CD4-positive, alpha-beta memory T cell (primary cell): Measurements from ENCODE around the gene ORM2. TPM values are rescaled to one million over a fixed set of nuclear protein-coding genes. Genes with fewer than 3 reads are reported as not detected.

Experiments
- CTCF ChIA-PET: fragments of 350-600 bp; sonication (Branson Sonifier 250); formaldehyde crosslinking; loops from one replicate; lab custom pipeline; 2021; ENCODE audit warnings: inconsistent platforms; ENCODE audit not compliant: partially characterized antibody; lab: Charles Lee
- POLR2A ChIA-PET: fragments of 350-600 bp; sonication (Branson Sonifier 250); formaldehyde crosslinking; loops from one replicate; lab custom pipeline; 2021; ENCODE audit not compliant: partially characterized antibody; lab: Charles Lee
- DNase-seq, 5 donors: peaks; one replicate each; pipeline versions ENCODE4 v3.0.0 to v3.0.0-alpha.2; 2020 to 2022; ENCODE audit warnings: mixed read lengths in 1 of 5
- H3K27ac ChIP-seq: one replicate; pipeline ENCODE4 v1.7.0; 2013; ENCODE audit warnings: low read depth, low read length
- H3K27me3 ChIP-seq: 2 replicates; pipeline ENCODE4 v1.7.0; 2013; ENCODE audit warnings: mild to moderate bottlenecking, low read length, moderate library complexity; ENCODE audit not compliant: insufficient read depth
- H3K36me3 ChIP-seq: 2 replicates; pipeline ENCODE4 v1.7.0; 2013; ENCODE audit warnings: mild to moderate bottlenecking, low read length, moderate library complexity; ENCODE audit not compliant: insufficient read depth
- H3K4me1 ChIP-seq: 2 replicates; pipeline ENCODE4 v1.7.0; 2013; ENCODE audit warnings: mild to moderate bottlenecking, low read length, moderate library complexity; ENCODE audit not compliant: insufficient read depth
- H3K4me3 ChIP-seq, 2 donors: one replicate each; pipeline ENCODE4 v1.7.0; 2013; ENCODE audit warnings: low read length in 2 of 2, mild to moderate bottlenecking in 1 of 2
- H3K9me3 ChIP-seq, 2 donors: one replicate each; pipeline ENCODE4 v1.7.0; 2013; ENCODE audit warnings: low read length in 2 of 2, control low read depth in 1 of 2; ENCODE audit not compliant: control insufficient read depth in 1 of 2
- H3K27ac Mint-ChIP-seq, 7 donors: one replicate each; pipeline ENCODE4 v1.8.0; 2020 to 2021; ENCODE audit warnings: mixed read lengths in 7 of 7, mild to moderate bottlenecking in 6 of 7, inconsistent platforms in 3 of 7, moderate library complexity in 3 of 7
- H3K27me3 Mint-ChIP-seq, 2 donors: one replicate each; pipeline ENCODE4 v1.8.0; 2020 to 2021; ENCODE audit warnings: mixed read lengths in 2 of 2
- H3K36me3 Mint-ChIP-seq, 2 donors: one replicate each; pipeline ENCODE4 v1.8.0; 2020 to 2021; ENCODE audit warnings: mixed read lengths in 2 of 2, inconsistent platforms in 1 of 2, mild to moderate bottlenecking in 1 of 2
- H3K4me1 Mint-ChIP-seq, 4 donors: one replicate each; pipeline ENCODE4 v1.8.0; 2020 to 2021; ENCODE audit warnings: mixed read lengths in 4 of 4, mild to moderate bottlenecking in 1 of 4
- H3K4me3 Mint-ChIP-seq, 8 donors: one replicate each; pipeline ENCODE4 v1.8.0; 2020 to 2021; ENCODE audit warnings: mixed read lengths in 8 of 8, mild to moderate bottlenecking in 7 of 8, moderate library complexity in 6 of 8, inconsistent platforms in 3 of 8
- H3K9me3 Mint-ChIP-seq, 8 donors: one replicate each; pipeline ENCODE4 v1.8.0; 2020 to 2021; ENCODE audit warnings: mixed read lengths in 8 of 8, mild to moderate bottlenecking in 5 of 8, inconsistent platforms in 3 of 8, moderate library complexity in 1 of 8
- intact Hi-C: fragments of 100-400 bp; cut with micrococcal nuclease; formaldehyde crosslinking; loops from one replicate; pipeline ENCODE4 v1.15.1; 2023
- polyA plus RNA-seq, 2 donors: library from polyadenylated mRNA; unstranded; fragments of 300-500 nt; fragmentation: Illumina TruSeq; gene quantifications; one replicate each; pipeline ENCODE4 v1.2.3, GENCODE V29; 2021
- total RNA-seq, 2 experiments: library from RNA; stranded (reverse); gene quantifications; one replicate each; pipeline ENCODE4 v1.2.3, GENCODE V29; 2021

ORM2 gene
- total and polyA plus RNA-seq, 4 experiments from 2014 or later, result not detected

- H3K36me3 ChIP-seq, result no peaks in the 10 kb centered on the region
- DNase-seq, result no peak
- ChIA-PET POLR2A (no interaction called here), CTCF (no interaction called here)
- peaks cover 2 to 6% (median 5%) of the 10 kb centered on the region in 4 donors for H3K4me1 Mint-ChIP-seq
- no peaks in the 10 kb centered on the region for H3K4me1 ChIP-seq
- no peaks in the 10 kb centered on the region for H3K9me3 ChIP-seq
- H3K27ac Mint-ChIP-seq, result no peak overlapping the region
- peaks cover 0 to 5% (median 0%) of the 10 kb centered on the region in 8 donors for H3K9me3 Mint-ChIP-seq
- H3K27me3 ChIP-seq, result no peaks in the 10 kb centered on the region
- H3K4me3 Mint-ChIP-seq, result no peak overlapping the region
- H3K4me3 ChIP-seq, result no peak overlapping the region
- intact Hi-C loops, result no loop called here
- no peaks in the 10 kb centered on the region for H3K36me3 Mint-ChIP-seq
- no peak overlapping the region for H3K27ac ChIP-seq
- peaks cover 3 to 7% of the 10 kb centered on the region in 2 donors for H3K27me3 Mint-ChIP-seq
Measured at GRCh38 chr9:114289106-114289505, 40.6 kb upstream of the ORM2 start.

- Mint-ChIP-seq H3K27ac (no peak overlapping the region), H3K4me3 (no peak overlapping the region), H3K36me3 (peaks cover 0 to 2% of the 10 kb centered on the region in 2 donors), H3K4me1 (peaks cover 2 to 6% (median 5%) of the 10 kb centered on the region in 4 donors), H3K9me3 (peaks cover 0 to 12% (median 4%) of the 10 kb centered on the region in 8 donors), H3K27me3 (peaks cover 3 to 7% of the 10 kb centered on the region in 2 donors)
- no peak overlapping the region for H3K4me3 ChIP-seq
- no peak for DNase-seq
- CTCF ChIA-PET, result interaction anchor here (0.9 to 5.2 kb wide), 9 partner anchors 11 to 210 kb away, joined by 3 to 47 read pairs (median 4); no protein-coding TSS in a partner anchor
- no peak overlapping the region for H3K27ac ChIP-seq
- no peaks in the 10 kb centered on the region for H3K36me3 ChIP-seq
- no peaks in the 10 kb centered on the region for H3K27me3 ChIP-seq
- intact Hi-C loops, result no loop called here
- POLR2A ChIA-PET, result no interaction called here
- no peaks in the 10 kb centered on the region for H3K4me1 ChIP-seq
- no peaks in the 10 kb centered on the region for H3K9me3 ChIP-seq
Measured at GRCh38 chr9:114289571-114290481, 39.8 kb upstream of the ORM2 start.

- Histone ChIP-seq H3K36me3 (no peaks in the 10 kb centered on the region), H3K4me3 (no peak overlapping the region), H3K9me3 (no peaks in the 10 kb centered on the region), H3K27me3 (no peaks in the 10 kb centered on the region), H3K4me1 (no peaks in the 10 kb centered on the region), H3K27ac (no peak overlapping the region)
- Mint-ChIP-seq H3K4me3 (no peak overlapping the region), H3K9me3 (peaks cover 0 to 18% (median 10%) of the 10 kb centered on the region in 8 donors), H3K27me3 (peaks cover 3 to 7% of the 10 kb centered on the region in 2 donors), H3K27ac (peak overlapping the region in 2 of 7 donors; percentile 49 to 57), H3K4me1 (peaks cover 2 to 6% (median 5%) of the 10 kb centered on the region in 4 donors), H3K36me3 (peaks cover 0 to 2% of the 10 kb centered on the region in 2 donors)
- CTCF ChIA-PET, result interaction anchor here (0.5 to 5.2 kb wide), 19 partner anchors 9 to 1031 kb away, joined by 3 to 47 read pairs (median 4); partner anchors contain the start of gene COL27A1
- intact Hi-C loops, result no loop called here
- DNase-seq, result no peak
- POLR2A ChIA-PET, result no interaction called here
Measured at GRCh38 chr9:114290561-114290986, 39.1 kb upstream of the ORM2 start.

GRCh38 chr9:114291064-114291474 lies 38.6 kb upstream of the ORM2 start:
- CTCF ChIA-PET, result interaction anchor here (0.5 to 5.2 kb wide), 23 partner anchors 9 to 1031 kb away, joined by 3 to 47 read pairs (median 3); partner anchors contain the start of gene COL27A1
- intact Hi-C loops, result loop anchor here (1.0 kb wide), 1 partner anchor 183 kb away; no protein-coding TSS in a partner anchor
- H3K27ac ChIP-seq, result no peak overlapping the region
- peaks cover 0 to 23% (median 14%) of the 10 kb centered on the region in 8 donors for H3K9me3 Mint-ChIP-seq
- no peaks in the 10 kb centered on the region for H3K4me1 ChIP-seq
- H3K4me3 ChIP-seq, result no peak overlapping the region
- POLR2A ChIA-PET, result no interaction called here
- H3K27ac Mint-ChIP-seq, result peak overlapping the region in 3 of 7 donors; percentile 8 to 57 (median 49)
- H3K4me3 Mint-ChIP-seq, result no peak overlapping the region
- H3K27me3 ChIP-seq, result no peaks in the 10 kb centered on the region
- H3K36me3 ChIP-seq, result no peaks in the 10 kb centered on the region
- peaks cover 2 to 6% (median 5%) of the 10 kb centered on the region in 4 donors for H3K4me1 Mint-ChIP-seq
- peaks cover 3 to 7% of the 10 kb centered on the region in 2 donors for H3K27me3 Mint-ChIP-seq
- H3K9me3 ChIP-seq, result no peaks in the 10 kb centered on the region
- DNase-seq, result peak in 4 of 5 donors; percentile 53 to 62 (median 58)
- H3K36me3 Mint-ChIP-seq, result peaks cover 0 to 2% of the 10 kb centered on the region in 2 donors

GRCh38 chr9:114291886-114292590 lies 37.6 kb upstream of the ORM2 start:
- no peaks in the 10 kb centered on the region for H3K27me3 ChIP-seq
- H3K4me3 ChIP-seq, result no peak overlapping the region
- ChIA-PET CTCF (interaction anchor here (0.9 to 5.2 kb wide), 7 partner anchors 18 to 209 kb away, joined by 3 to 47 read pairs (median 3); no protein-coding TSS in a partner anchor), POLR2A (no interaction called here)
- no peaks in the 10 kb centered on the region for H3K4me1 ChIP-seq
- Mint-ChIP-seq H3K27ac (no peak overlapping the region), H3K4me3 (no peak overlapping the region), H3K4me1 (peaks cover 2 to 6% (median 5%) of the 10 kb centered on the region in 4 donors), H3K27me3 (peaks cover 3 to 7% of the 10 kb centered on the region in 2 donors), H3K36me3 (peaks cover 0 to 2% of the 10 kb centered on the region in 2 donors), H3K9me3 (peaks cover 0 to 26% (median 18%) of the 10 kb centered on the region in 8 donors)
- H3K36me3 ChIP-seq, result no peaks in the 10 kb centered on the region
- intact Hi-C loops, result loop anchor here (1.0 kb wide), 1 partner anchor 184 kb away; no protein-coding TSS in a partner anchor
- H3K9me3 ChIP-seq, result no peaks in the 10 kb centered on the region
- DNase-seq, result no peak
- H3K27ac ChIP-seq, result no peak overlapping the region

GRCh38 chr9:114294664-114295063 lies 35.0 kb upstream of the ORM2 start:
- Mint-ChIP-seq H3K9me3 (peaks cover 0 to 26% (median 18%) of the 10 kb centered on the region in 8 donors), H3K36me3 (peaks cover 0 to 2% of the 10 kb centered on the region in 2 donors), H3K4me1 (peaks cover 2 to 6% (median 5%) of the 10 kb centered on the region in 4 donors), H3K27ac (no peak overlapping the region), H3K4me3 (no peak overlapping the region), H3K27me3 (peaks cover 3 to 7% of the 10 kb centered on the region in 2 donors)
- Histone ChIP-seq H3K36me3 (no peaks in the 10 kb centered on the region), H3K27ac (no peak overlapping the region), H3K4me3 (no peak overlapping the region), H3K9me3 (no peaks in the 10 kb centered on the region), H3K27me3 (no peaks in the 10 kb centered on the region), H3K4me1 (no peaks in the 10 kb centered on the region)
- intact Hi-C loops, result no loop called here
- POLR2A ChIA-PET, result no interaction called here
- no peak for DNase-seq
- CTCF ChIA-PET, result interaction anchor here (5.2 kb wide), 1 partner anchor 212 kb away, joined by 47 read pairs; no protein-coding TSS in a partner anchor
